ENCODE data around the gene FLNC. TPM values are rescaled to one million over a fixed set of nuclear protein-coding genes. Genes with fewer than 3 reads are reported as not detected.

Gene FLNC
- polyA plus RNA-seq, 1 of the 3 experiments (the other 2 are of a cell fraction), result 43.7 TPM

- H3K4me3 ChIP-seq (ENCODE audit: low read depth in 2 of 2, low read length in 1 of 2), result no peak overlapping the region
- H3F3A ChIP-seq (replicated peaks; ENCODE audit: insufficient read depth), result peaks cover 50% of the 10 kb centered on the region
- no peak overlapping the region for H3K9ac ChIP-seq
- no peaks in the 10 kb centered on the region for H3K27me3 ChIP-seq (ENCODE audit: insufficient read depth)
- POLR2A ChIA-PET, result no interaction called here
- peaks cover 26 to 40% of the 10 kb centered on the region in 2 experiments for H3K36me3 ChIP-seq (replicated peaks in 1 of 2; ENCODE audit: control insufficient read depth in 1 of 2, insufficient read depth in 2 of 2, low read length in 1 of 2)
- H3K27ac ChIP-seq (ENCODE audit: low read depth in 2 of 2, low read length in 1 of 2), result no peak overlapping the region
- CTCF ChIA-PET, result interaction anchor here (2.2 to 2.4 kb wide), 2 partner anchors 21 to 25 kb away, joined by 11 read pairs; no protein-coding TSS in a partner anchor
- peaks cover 4% of the 10 kb centered on the region for H4K20me1 ChIP-seq (ENCODE audit: insufficient read depth)
- no peak for DNase-seq
- H2AFZ ChIP-seq (ENCODE audit: low read depth), result no peak overlapping the region
- peaks cover 0 to 17% of the 10 kb centered on the region in 2 experiments; a peak in 1 of 4 replicates for H3K4me1 ChIP-seq (ENCODE audit: control insufficient read depth in 1 of 2, insufficient read depth in 2 of 2, low read depth in 1 of 2, low read length in 1 of 2)
- H3K79me2 ChIP-seq (ENCODE audit: insufficient read depth), result peaks cover 9% of the 10 kb centered on the region
- H3K9me2 ChIP-seq, result no peaks in the 10 kb centered on the region
- WGBS (ENCODE audit: low lambda C conversion rate), result 93% methylated on average over 17 of the region's 18 CpGs
- no peak for TF ChIP-seq IRF3 (IDR thresholded peaks at IDR 0.05; ENCODE audit: low read depth, low read length)
- no peak for TF ChIP-seq RFX5 (IDR thresholded peaks at IDR 0.05; ENCODE audit: low read length)
- TF ChIP-seq ELF1 (IDR thresholded peaks at IDR 0.05), result no peak
- TF ChIP-seq ZBTB33 (IDR thresholded peaks at IDR 0.05; ENCODE audit: borderline replicate concordance, low read depth), result no peak
- no peak for TF ChIP-seq GABPA (IDR thresholded peaks at IDR 0.05; ENCODE audit: low read depth)
- no peak for TF ChIP-seq JUND (IDR thresholded peaks at IDR 0.05)
- TF ChIP-seq EZH2phosphoT487 (IDR thresholded peaks at IDR 0.05; ENCODE audit: borderline replicate concordance, low read depth), result no peak
- TF ChIP-seq POLR2AphosphoS5 (IDR thresholded peaks at IDR 0.05; ENCODE audit: low read depth, low read length), result no peak
- no peak for TF ChIP-seq SIN3A (IDR thresholded peaks at IDR 0.05; ENCODE audit: borderline replicate concordance, low read depth, low read length)
- TF ChIP-seq MXI1 (IDR thresholded peaks at IDR 0.05; ENCODE audit: low read depth, low read length), result no peak
- TF ChIP-seq YY1 (IDR thresholded peaks at IDR 0.05; ENCODE audit: low read depth), result no peak
- TF ChIP-seq RCOR1 (IDR thresholded peaks at IDR 0.05; ENCODE audit: low read length), result no peak
- TF ChIP-seq REST (IDR thresholded peaks at IDR 0.05; ENCODE audit: low read depth, low read length), result no peak
- no peak for TF ChIP-seq FOXJ3 (CRISPR knock-in tag; IDR thresholded peaks at IDR 0.05)
- no peak for TF ChIP-seq CTCF (IDR thresholded peaks at IDR 0.05)
- TF ChIP-seq FOSL2 (IDR thresholded peaks at IDR 0.05; ENCODE audit: borderline replicate concordance, low read depth), result no peak
- no peak for TF ChIP-seq EP300 (IDR thresholded peaks at IDR 0.05; ENCODE audit: borderline replicate concordance in 1 of 2, low read depth in 1 of 2, low read length in 1 of 2)
- TF ChIP-seq GATA2 (CRISPR knock-in tag; IDR thresholded peaks at IDR 0.05), result no peak
- TF ChIP-seq NRF1 (IDR thresholded peaks at IDR 0.05; ENCODE audit: low read depth, low read length), result no peak
- TF ChIP-seq USF1 (IDR thresholded peaks at IDR 0.05; ENCODE audit: borderline replicate concordance, low read depth), result no peak
- H3K4me2 ChIP-seq, result no peak overlapping the region
- H3K9me3 ChIP-seq, result no peaks in the 10 kb centered on the region
Measured at GRCh38 chr7:128858380-128859231, 28.4 kb downstream of the FLNC start.

Measured in SK-N-SH (cell line).